ENCODE data around the gene ALG14. TPM values are rescaled to one million over a fixed set of nuclear protein-coding genes. Genes with fewer than 3 reads are reported as not detected.

Gene ALG14
- total and polyA plus RNA-seq, 2 donors (not counting 1 experiment from before 2014, with no cell fraction given): 0.92 to 2.6 TPM

- H3K27ac Mint-ChIP-seq: no peak overlapping the region
- intact Hi-C loops (cut with micrococcal nuclease): no loop called here
- ATAC-seq (ENCODE audit: low read depth) (no peak), DNase-seq (no peak)
- TF ChIP-seq CTCF (IDR thresholded peaks at IDR 0.05) (no peak), EZH2 (IDR thresholded peaks at IDR 0.05; ENCODE audit: borderline replicate concordance, insufficient read depth, low read depth, low read length, poor library complexity, severe bottlenecking) (no peak)
- Histone ChIP-seq H3K36me3 (replicated peaks in 1 of 2; ENCODE audit: control extremely low read depth in 1 of 2, control insufficient read depth in 1 of 2, extremely low read depth in 1 of 2, insufficient read depth in 2 of 2, low read length in 1 of 2) (no peaks in the 10 kb centered on the region), H3K4me1 (ENCODE audit: control insufficient read depth in 2 of 2, insufficient read depth in 2 of 2, low read length in 2 of 2) (no peaks in the 10 kb centered on the region), H3K4me2 (replicated peaks; ENCODE audit: low read depth, low read length, poor library complexity, severe bottlenecking) (no peak overlapping the region), H4K20me1 (ENCODE audit: control insufficient read depth, insufficient read depth, low read length, poor library complexity, severe bottlenecking) (no peaks in the 10 kb centered on the region), H2AFZ (ENCODE audit: insufficient read depth, low read depth, low read length, poor library complexity, severe bottlenecking) (no peak overlapping the region), H3K4me3 (ENCODE audit: control extremely low read depth in 1 of 5, extremely low read depth in 1 of 5, insufficient read depth in 1 of 5, low read depth in 2 of 5, low read length in 4 of 5) (no peak overlapping the region), H3K9me3 (ENCODE audit: control extremely low read depth in 1 of 3, control insufficient read depth in 2 of 3, insufficient read depth in 1 of 3, low read length in 2 of 3) (peaks cover 0 to 2% (median 0%) of the 10 kb centered on the region in 3 donors), H3K27ac (ENCODE audit: low read length in 2 of 2) (no peak overlapping the region), H3K79me2 (ENCODE audit: control insufficient read depth, insufficient read depth, low read length) (no peaks in the 10 kb centered on the region), H3K9ac (ENCODE audit: low read length) (no peak overlapping the region), H3K27me3 (replicated peaks in 1 of 4; ENCODE audit: control extremely low read depth in 1 of 4, control insufficient read depth in 3 of 4, insufficient read depth in 4 of 4, low read length in 3 of 4) (no peaks in the 10 kb centered on the region)
- WGBS (ENCODE audit: insufficient coverage): 97% methylated on average over 3 of the region's 5 CpGs
- no peaks in the 10 kb centered on the region for H3K9me3 Mint-ChIP-seq (ENCODE audit: insufficient read depth)
- POLR2A ChIA-PET: no interaction called here
- CTCF ChIA-PET: no interaction called here
- H3K27me3 Mint-ChIP-seq: no peaks in the 10 kb centered on the region
- no peak overlapping the region for H3K4me3 Mint-ChIP-seq
- H3K4me1 Mint-ChIP-seq: no peaks in the 10 kb centered on the region
These were observed 121.1 kb downstream of the ALG14 start for GRCh38 chr1:94951509-94952208.

GRCh38 chr1:94951046-94951445, 121.7 kb downstream of the ALG14 start:
- H3K4me3 Mint-ChIP-seq: no peak overlapping the region
- Histone ChIP-seq H4K20me1 (ENCODE audit: control insufficient read depth, insufficient read depth, low read length, poor library complexity, severe bottlenecking) (no peaks in the 10 kb centered on the region), H3K4me2 (replicated peaks; ENCODE audit: low read depth, low read length, poor library complexity, severe bottlenecking) (no peak overlapping the region), H3K27me3 (replicated peaks in 1 of 4; ENCODE audit: control extremely low read depth in 1 of 4, control insufficient read depth in 3 of 4, insufficient read depth in 4 of 4, low read length in 3 of 4) (no peaks in the 10 kb centered on the region), H3K9ac (ENCODE audit: low read length) (no peak overlapping the region), H3K79me2 (ENCODE audit: control insufficient read depth, insufficient read depth, low read length) (no peaks in the 10 kb centered on the region), H3K36me3 (replicated peaks in 1 of 2; ENCODE audit: control extremely low read depth in 1 of 2, control insufficient read depth in 1 of 2, extremely low read depth in 1 of 2, insufficient read depth in 2 of 2, low read length in 1 of 2) (no peaks in the 10 kb centered on the region), H3K4me3 (ENCODE audit: control extremely low read depth in 1 of 5, extremely low read depth in 1 of 5, insufficient read depth in 1 of 5, low read depth in 2 of 5, low read length in 4 of 5) (no peak overlapping the region), H3K27ac (ENCODE audit: low read length in 2 of 2) (no peak overlapping the region), H3K9me3 (ENCODE audit: control extremely low read depth in 1 of 3, control insufficient read depth in 2 of 3, insufficient read depth in 1 of 3, low read length in 2 of 3) (peaks cover 0 to 2% (median 0%) of the 10 kb centered on the region in 3 donors), H3K4me1 (ENCODE audit: control insufficient read depth in 2 of 2, insufficient read depth in 2 of 2, low read length in 2 of 2) (no peaks in the 10 kb centered on the region), H2AFZ (ENCODE audit: insufficient read depth, low read depth, low read length, poor library complexity, severe bottlenecking) (no peak overlapping the region)
- H3K9me3 Mint-ChIP-seq (ENCODE audit: insufficient read depth): no peaks in the 10 kb centered on the region
- intact Hi-C loops (cut with micrococcal nuclease): no loop called here
- ChIA-PET CTCF (no interaction called here), POLR2A (no interaction called here)
- no peak for DNase-seq
- H3K27ac Mint-ChIP-seq: no peak overlapping the region
- no peaks in the 10 kb centered on the region for H3K27me3 Mint-ChIP-seq
- H3K4me1 Mint-ChIP-seq: no peaks in the 10 kb centered on the region
- TF ChIP-seq CTCF (IDR thresholded peaks at IDR 0.05): no peak
- TF ChIP-seq EZH2 (IDR thresholded peaks at IDR 0.05; ENCODE audit: borderline replicate concordance, insufficient read depth, low read depth, low read length, poor library complexity, severe bottlenecking): no peak
- 90% methylated on average over 2 of the region's 2 CpGs for WGBS (ENCODE audit: insufficient coverage)
- ATAC-seq (ENCODE audit: low read depth): no peak
